ENCODE measurements around the gene ST8SIA2.

The ST8SIA2 gene

GRCh38 chr15:92399271-92399950, 5.7 kb downstream of the ST8SIA2 start:
- H3K27me3 ChIP-seq (ENCODE audit: control insufficient read depth in 1 of 2, insufficient read depth in 2 of 2, low read length in 2 of 2) = peaks cover 17 to 21% of the 10 kb centered on the region in 2 donors
- no peak overlapping the region for H3K9ac ChIP-seq (ENCODE audit: low read depth in 1 of 2, low read length in 2 of 2)
- H3K27ac ChIP-seq (ENCODE audit: low read depth, low read length) = no peak overlapping the region
- H3K9me3 ChIP-seq (ENCODE audit: control insufficient read depth in 1 of 2, low read length in 2 of 2) = no peaks in the 10 kb centered on the region
- H3K36me3 ChIP-seq (ENCODE audit: control insufficient read depth in 1 of 2, insufficient read depth in 2 of 2, low read length in 2 of 2) = no peaks in the 10 kb centered on the region
- no peaks in the 10 kb centered on the region for H3K4me1 ChIP-seq (ENCODE audit: control insufficient read depth in 1 of 2, insufficient read depth in 2 of 2, low read length in 2 of 2)
- H3K4me3 ChIP-seq (ENCODE audit: low read depth in 1 of 2, low read length in 2 of 2) = no peak overlapping the region

- H3K36me3 ChIP-seq (ENCODE audit: control insufficient read depth in 1 of 2, insufficient read depth in 2 of 2, low read length in 2 of 2) = no peaks in the 10 kb centered on the region
- no peak overlapping the region for H3K27ac ChIP-seq (ENCODE audit: low read depth, low read length)
- no peak overlapping the region for H3K9ac ChIP-seq (ENCODE audit: low read depth in 1 of 2, low read length in 2 of 2)
- peaks cover 7 to 10% of the 10 kb centered on the region in 2 donors for H3K27me3 ChIP-seq (ENCODE audit: control insufficient read depth in 1 of 2, insufficient read depth in 2 of 2, low read length in 2 of 2)
- no peak overlapping the region for H3K4me3 ChIP-seq (ENCODE audit: low read depth in 1 of 2, low read length in 2 of 2)
- no peaks in the 10 kb centered on the region for H3K4me1 ChIP-seq (ENCODE audit: control insufficient read depth in 1 of 2, insufficient read depth in 2 of 2, low read length in 2 of 2)
- H3K9me3 ChIP-seq (ENCODE audit: control insufficient read depth in 1 of 2, low read length in 2 of 2) = no peaks in the 10 kb centered on the region
These were observed 6.9 kb downstream of the ST8SIA2 start for GRCh38 chr15:92400573-92400972.

- peaks cover under 1 to 5% of the 10 kb centered on the region in 2 donors for H3K27me3 ChIP-seq (ENCODE audit: control insufficient read depth in 1 of 2, insufficient read depth in 2 of 2, low read length in 2 of 2)
- H3K9me3 ChIP-seq (ENCODE audit: control insufficient read depth in 1 of 2, low read length in 2 of 2) = no peaks in the 10 kb centered on the region
- H3K4me3 ChIP-seq (ENCODE audit: low read depth in 1 of 2, low read length in 2 of 2) = no peak overlapping the region
- H3K36me3 ChIP-seq (ENCODE audit: control insufficient read depth in 1 of 2, insufficient read depth in 2 of 2, low read length in 2 of 2) = no peaks in the 10 kb centered on the region
- no peak overlapping the region for H3K27ac ChIP-seq (ENCODE audit: low read depth, low read length)
- no peak overlapping the region for H3K9ac ChIP-seq (ENCODE audit: low read depth in 1 of 2, low read length in 2 of 2)
- no peaks in the 10 kb centered on the region for H3K4me1 ChIP-seq (ENCODE audit: control insufficient read depth in 1 of 2, insufficient read depth in 2 of 2, low read length in 2 of 2)
These were observed 7.5 kb downstream of the ST8SIA2 start for GRCh38 chr15:92400980-92401787.

GRCh38 chr15:92402751-92403150, 9.1 kb downstream of the ST8SIA2 start:
- Histone ChIP-seq H3K27me3 (ENCODE audit: control insufficient read depth in 1 of 2, insufficient read depth in 2 of 2, low read length in 2 of 2) (no peaks in the 10 kb centered on the region), H3K9me3 (ENCODE audit: control insufficient read depth in 1 of 2, low read length in 2 of 2) (no peaks in the 10 kb centered on the region), H3K4me3 (ENCODE audit: low read depth in 1 of 2, low read length in 2 of 2) (no peak overlapping the region), H3K27ac (ENCODE audit: low read depth, low read length) (no peak overlapping the region), H3K9ac (ENCODE audit: low read depth in 1 of 2, low read length in 2 of 2) (no peak overlapping the region), H3K4me1 (ENCODE audit: control insufficient read depth in 1 of 2, insufficient read depth in 2 of 2, low read length in 2 of 2) (no peaks in the 10 kb centered on the region), H3K36me3 (ENCODE audit: control insufficient read depth in 1 of 2, insufficient read depth in 2 of 2, low read length in 2 of 2) (no peaks in the 10 kb centered on the region)

- Histone ChIP-seq H3K27me3 (ENCODE audit: control insufficient read depth in 1 of 2, insufficient read depth in 2 of 2, low read length in 2 of 2) (no peaks in the 10 kb centered on the region), H3K4me3 (ENCODE audit: low read depth in 1 of 2, low read length in 2 of 2) (no peak overlapping the region), H3K9ac (ENCODE audit: low read depth in 1 of 2, low read length in 2 of 2) (no peak overlapping the region), H3K9me3 (ENCODE audit: control insufficient read depth in 1 of 2, low read length in 2 of 2) (no peaks in the 10 kb centered on the region), H3K27ac (ENCODE audit: low read depth, low read length) (no peak overlapping the region), H3K36me3 (ENCODE audit: control insufficient read depth in 1 of 2, insufficient read depth in 2 of 2, low read length in 2 of 2) (no peaks in the 10 kb centered on the region), H3K4me1 (ENCODE audit: control insufficient read depth in 1 of 2, insufficient read depth in 2 of 2, low read length in 2 of 2) (no peaks in the 10 kb centered on the region)
These were observed 12.3 kb downstream of the ST8SIA2 start for GRCh38 chr15:92405942-92406341.

GRCh38 chr15:92407321-92407720, 13.6 kb downstream of the ST8SIA2 start:
- Histone ChIP-seq H3K27ac (ENCODE audit: low read depth, low read length) (no peak overlapping the region), H3K4me1 (ENCODE audit: control insufficient read depth in 1 of 2, insufficient read depth in 2 of 2, low read length in 2 of 2) (no peaks in the 10 kb centered on the region), H3K36me3 (ENCODE audit: control insufficient read depth in 1 of 2, insufficient read depth in 2 of 2, low read length in 2 of 2) (no peaks in the 10 kb centered on the region), H3K9me3 (ENCODE audit: control insufficient read depth in 1 of 2, low read length in 2 of 2) (no peaks in the 10 kb centered on the region), H3K27me3 (ENCODE audit: control insufficient read depth in 1 of 2, insufficient read depth in 2 of 2, low read length in 2 of 2) (no peaks in the 10 kb centered on the region), H3K4me3 (ENCODE audit: low read depth in 1 of 2, low read length in 2 of 2) (no peak overlapping the region), H3K9ac (ENCODE audit: low read depth in 1 of 2, low read length in 2 of 2) (no peak overlapping the region)

- Histone ChIP-seq H3K36me3 (ENCODE audit: control insufficient read depth in 1 of 2, insufficient read depth in 2 of 2, low read length in 2 of 2) (no peaks in the 10 kb centered on the region), H3K4me3 (ENCODE audit: low read depth in 1 of 2, low read length in 2 of 2) (no peak overlapping the region), H3K27ac (ENCODE audit: low read depth, low read length) (no peak overlapping the region), H3K9ac (ENCODE audit: low read depth in 1 of 2, low read length in 2 of 2) (no peak overlapping the region), H3K27me3 (ENCODE audit: control insufficient read depth in 1 of 2, insufficient read depth in 2 of 2, low read length in 2 of 2) (no peaks in the 10 kb centered on the region), H3K9me3 (ENCODE audit: control insufficient read depth in 1 of 2, low read length in 2 of 2) (no peaks in the 10 kb centered on the region), H3K4me1 (ENCODE audit: control insufficient read depth in 1 of 2, insufficient read depth in 2 of 2, low read length in 2 of 2) (no peaks in the 10 kb centered on the region)
These were observed 14.2 kb downstream of the ST8SIA2 start for GRCh38 chr15:92407916-92408315.

GRCh38 chr15:92409006-92409405, 15.3 kb downstream of the ST8SIA2 start:
- Histone ChIP-seq H3K9ac (ENCODE audit: low read depth in 1 of 2, low read length in 2 of 2) (no peak overlapping the region), H3K27me3 (ENCODE audit: control insufficient read depth in 1 of 2, insufficient read depth in 2 of 2, low read length in 2 of 2) (no peaks in the 10 kb centered on the region), H3K4me3 (ENCODE audit: low read depth in 1 of 2, low read length in 2 of 2) (no peak overlapping the region), H3K4me1 (ENCODE audit: control insufficient read depth in 1 of 2, insufficient read depth in 2 of 2, low read length in 2 of 2) (no peaks in the 10 kb centered on the region), H3K27ac (ENCODE audit: low read depth, low read length) (no peak overlapping the region), H3K36me3 (ENCODE audit: control insufficient read depth in 1 of 2, insufficient read depth in 2 of 2, low read length in 2 of 2) (no peaks in the 10 kb centered on the region), H3K9me3 (ENCODE audit: control insufficient read depth in 1 of 2, low read length in 2 of 2) (no peaks in the 10 kb centered on the region)

GRCh38 chr15:92409521-92409920, 15.8 kb downstream of the ST8SIA2 start:
- Histone ChIP-seq H3K9ac (ENCODE audit: low read depth in 1 of 2, low read length in 2 of 2) (no peak overlapping the region), H3K9me3 (ENCODE audit: control insufficient read depth in 1 of 2, low read length in 2 of 2) (no peaks in the 10 kb centered on the region), H3K27ac (ENCODE audit: low read depth, low read length) (no peak overlapping the region), H3K36me3 (ENCODE audit: control insufficient read depth in 1 of 2, insufficient read depth in 2 of 2, low read length in 2 of 2) (no peaks in the 10 kb centered on the region), H3K4me1 (ENCODE audit: control insufficient read depth in 1 of 2, insufficient read depth in 2 of 2, low read length in 2 of 2) (no peaks in the 10 kb centered on the region), H3K27me3 (ENCODE audit: control insufficient read depth in 1 of 2, insufficient read depth in 2 of 2, low read length in 2 of 2) (no peaks in the 10 kb centered on the region), H3K4me3 (ENCODE audit: low read depth in 1 of 2, low read length in 2 of 2) (no peak overlapping the region)

- Histone ChIP-seq H3K4me3 (ENCODE audit: low read depth in 1 of 2, low read length in 2 of 2) (no peak overlapping the region), H3K9me3 (ENCODE audit: control insufficient read depth in 1 of 2, low read length in 2 of 2) (no peaks in the 10 kb centered on the region), H3K36me3 (ENCODE audit: control insufficient read depth in 1 of 2, insufficient read depth in 2 of 2, low read length in 2 of 2) (no peaks in the 10 kb centered on the region), H3K27ac (ENCODE audit: low read depth, low read length) (no peak overlapping the region), H3K9ac (ENCODE audit: low read depth in 1 of 2, low read length in 2 of 2) (no peak overlapping the region), H3K27me3 (ENCODE audit: control insufficient read depth in 1 of 2, insufficient read depth in 2 of 2, low read length in 2 of 2) (no peaks in the 10 kb centered on the region), H3K4me1 (ENCODE audit: control insufficient read depth in 1 of 2, insufficient read depth in 2 of 2, low read length in 2 of 2) (no peaks in the 10 kb centered on the region)
These were observed 16.9 kb downstream of the ST8SIA2 start for GRCh38 chr15:92410537-92410936.

All from duodenal mucosa (tissue), 2 donors.